GM10266 (cell line): Measurements from ENCODE around the gene SHISA5.
"Not testable (repeated sequence)": the region's sequence is repeated elsewhere in the genome, so short reads cannot be mapped to it uniquely, and the experiment has no call there.

Experiments used
- DNase-seq: peaks from one replicate; pipeline ENCODE4 v3.0.0; 2012; ENCODE audit errors: extremely low spot score
- CTCF ChIP-seq: IDR thresholded peaks from 2 replicates; pipeline ENCODE4 v1.5.1; 2012; ENCODE audit warnings: mild to moderate bottlenecking, low read depth; ENCODE audit not compliant: control insufficient read depth, insufficient read depth; ENCODE audit errors: missing control alignments

The SHISA5 gene

GRCh38 chr3:48532977-48533337 is 29.0 kb upstream of the SHISA5 start:
- no peak for TF ChIP-seq CTCF
- DNase-seq, result no peak

GRCh38 chr3:48532271-48532976 is 28.4 kb upstream of the SHISA5 start:
- DNase-seq, result no peak
- TF ChIP-seq CTCF, result no peak

- not testable (repeated sequence) for DNase-seq
Measured at GRCh38 chr3:48530701-48531100, 26.7 kb upstream of the SHISA5 start.

- TF ChIP-seq CTCF, result no peak
- DNase-seq, result no peak
Measured at GRCh38 chr3:48528754-48529153, 24.8 kb upstream of the SHISA5 start.

- DNase-seq, result no peak
- TF ChIP-seq CTCF, result no peak
Measured at GRCh38 chr3:48528048-48528447, 24.1 kb upstream of the SHISA5 start.

- TF ChIP-seq CTCF, result no peak
- no peak for DNase-seq
Measured at GRCh38 chr3:48524970-48525369, 21.0 kb upstream of the SHISA5 start.

GRCh38 chr3:48521635-48522034 is 17.7 kb upstream of the SHISA5 start:
- DNase-seq, result no peak
- TF ChIP-seq CTCF, result no peak

- no peak for DNase-seq
- TF ChIP-seq CTCF, result no peak
Measured at GRCh38 chr3:48519277-48519643, 15.3 kb upstream of the SHISA5 start.
